LNCaP clone FGC (cell line): ENCODE measurements around the gene ATG2B.
A peak's percentile ranks its signal among the peaks of the same experiment; 100 is the strongest.

Source experiments
- DNase-seq: peaks from one replicate; pipeline ENCODE4 v3.0.0-alpha.2; 2011; ENCODE audit warnings: low read depth
- H3K4me3 ChIP-seq: 2 replicates; pipeline ENCODE4 v1.5.1; 2011; ENCODE audit warnings: mild to moderate bottlenecking, low read depth, low read length, control low read depth
- CTCF ChIP-seq: IDR thresholded peaks from 2 replicates; pipeline ENCODE4 v1.5.1; 2012; ENCODE audit warnings: mild to moderate bottlenecking; ENCODE audit not compliant: control insufficient read depth, insufficient read depth; ENCODE audit errors: extremely low read depth

ATG2B gene

GRCh38 chr14:96277890-96278289 is 85.3 kb downstream of the ATG2B start:
- no peak overlapping the region for H3K4me3 ChIP-seq
- no peak for TF ChIP-seq CTCF
- DNase-seq, result no peak

GRCh38 chr14:96275177-96276112 is 87.7 kb downstream of the ATG2B start:
- H3K4me3 ChIP-seq, result no peak overlapping the region
- peak; percentile 92 for TF ChIP-seq CTCF
- DNase-seq, result no peak

- DNase-seq, result no peak
- no peak overlapping the region for H3K4me3 ChIP-seq
- TF ChIP-seq CTCF, result no peak
Observed at GRCh38 chr14:96274543-96274942, 88.6 kb downstream of the ATG2B start.

- TF ChIP-seq CTCF, result no peak
- no peak for DNase-seq
- H3K4me3 ChIP-seq, result no peak overlapping the region
Observed at GRCh38 chr14:96274122-96274521, 89.0 kb downstream of the ATG2B start.

GRCh38 chr14:96273629-96274028 is 89.5 kb downstream of the ATG2B start:
- no peak for DNase-seq
- no peak for TF ChIP-seq CTCF
- H3K4me3 ChIP-seq, result no peak overlapping the region

- TF ChIP-seq CTCF, result no peak
- H3K4me3 ChIP-seq, result no peak overlapping the region
- no peak for DNase-seq
Observed at GRCh38 chr14:96272777-96273473, 90.2 kb downstream of the ATG2B start.
